Vagina (tissue), 2 donors: ENCODE data around the gene SMARCA2.

Source experiments
- CTCF ChIP-seq, 3 experiments: fragments of 450-650 bp in 2 of 3; fragments of 200-600 bp in 1 of 3; sonication (generic) in 1 of 3; IDR thresholded peaks; one replicate each; pipeline ENCODE4 v1.5.1; 2017 to 2019; ENCODE audit warnings: antibody characterized with exemption in 3 of 3, mild to moderate bottlenecking in 2 of 3, moderate library complexity in 2 of 3
- POLR2A ChIP-seq, 2 donors: fragments of 450-650 bp; IDR thresholded peaks; one replicate each; pipeline ENCODE4 v1.6.1; 2017; ENCODE audit warnings: antibody characterized with exemption in 2 of 2, mild to moderate bottlenecking in 2 of 2, moderate library complexity in 2 of 2
- POLR2AphosphoS5 ChIP-seq, 2 donors: sonication (generic); formaldehyde crosslinking; IDR thresholded peaks; one replicate each; pipeline ENCODE4 v1.9.0; 2017; ENCODE audit warnings: antibody characterized with exemption in 2 of 2, mild to moderate bottlenecking in 2 of 2, low read depth in 1 of 2; ENCODE audit not compliant: insufficient read depth in 1 of 2

GRCh38 chr9:2154731-2155130 is 139.6 kb downstream of the SMARCA2 start:
- no peak for TF ChIP-seq CTCF (IDR thresholded peaks at IDR 0.05)
- no peak for TF ChIP-seq POLR2AphosphoS5 (IDR thresholded peaks at IDR 0.05; ENCODE audit: insufficient read depth in 1 of 2, low read depth in 1 of 2)
- no peak for TF ChIP-seq POLR2A (IDR thresholded peaks at IDR 0.05)
